CMK (cell line): ENCODE measurements around the gene LRRC51.

Source experiments
- DNase-seq: peaks from one replicate; pipeline ENCODE4 v3.0.0-alpha.2; 2010; ENCODE audit warnings: low read depth

LRRC51 gene

GRCh38 chr11:72070491-72070890 is 10.2 kb upstream of the LRRC51 start:
- no peak for DNase-seq

DNA sequence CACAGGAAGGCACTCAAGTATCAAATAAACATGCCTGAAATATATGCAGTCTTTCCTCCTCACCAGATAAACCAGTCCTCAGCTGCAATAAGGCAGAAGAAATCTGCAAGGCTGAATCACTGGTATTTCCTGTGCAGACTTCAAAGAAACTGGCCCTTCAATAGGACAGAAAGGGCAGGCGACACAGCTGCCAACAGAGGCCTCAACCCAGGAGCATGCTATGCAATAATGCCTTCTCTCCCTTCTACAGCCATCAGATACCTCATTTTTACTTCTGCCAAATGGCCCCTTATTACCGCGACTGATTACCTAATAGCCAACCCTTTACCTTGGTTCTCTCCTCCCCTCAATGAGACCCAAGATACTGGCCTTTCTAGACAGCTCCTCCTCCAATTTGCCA is 8.3 kb upstream of the LRRC51 start:
- no peak for DNase-seq

GRCh38 chr11:72075109-72075508 is 5.5 kb upstream of the LRRC51 start:
- no peak for DNase-seq

GRCh38 chr11:72075756-72076155 is 4.9 kb upstream of the LRRC51 start:
- DNase-seq, result no peak

- DNase-seq, result no peak
Observed at GRCh38 chr11:72078477-72078876, 2.2 kb upstream of the LRRC51 start.

DNA sequence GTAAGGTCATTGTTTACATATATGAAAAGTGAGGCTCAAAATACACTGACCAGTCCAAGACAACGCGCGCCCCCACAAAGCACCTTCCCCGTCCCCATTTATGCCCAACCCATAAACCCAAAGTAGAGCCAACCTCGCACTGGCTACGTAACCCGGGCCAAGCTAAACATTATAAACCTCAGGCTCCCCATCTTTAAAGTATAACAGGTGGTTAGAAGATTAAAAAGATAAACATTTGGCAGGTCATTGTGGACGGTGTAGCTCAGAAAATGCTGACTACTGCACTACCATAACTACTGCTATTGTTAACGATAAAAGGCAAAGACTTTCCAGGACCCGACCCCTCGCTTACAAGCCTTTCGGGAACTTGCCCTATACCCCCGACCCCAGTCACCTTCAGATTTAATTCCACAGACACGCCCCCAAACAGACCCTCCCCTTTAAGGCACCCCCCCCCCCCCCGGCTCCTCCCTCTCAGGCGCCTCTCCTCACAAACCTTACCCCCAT is 778 bp upstream of the LRRC51 start:
- no peak for DNase-seq

- no peak for DNase-seq
Observed at GRCh38 chr11:72081184-72081644, 564 bp downstream of the LRRC51 start.

DNA sequence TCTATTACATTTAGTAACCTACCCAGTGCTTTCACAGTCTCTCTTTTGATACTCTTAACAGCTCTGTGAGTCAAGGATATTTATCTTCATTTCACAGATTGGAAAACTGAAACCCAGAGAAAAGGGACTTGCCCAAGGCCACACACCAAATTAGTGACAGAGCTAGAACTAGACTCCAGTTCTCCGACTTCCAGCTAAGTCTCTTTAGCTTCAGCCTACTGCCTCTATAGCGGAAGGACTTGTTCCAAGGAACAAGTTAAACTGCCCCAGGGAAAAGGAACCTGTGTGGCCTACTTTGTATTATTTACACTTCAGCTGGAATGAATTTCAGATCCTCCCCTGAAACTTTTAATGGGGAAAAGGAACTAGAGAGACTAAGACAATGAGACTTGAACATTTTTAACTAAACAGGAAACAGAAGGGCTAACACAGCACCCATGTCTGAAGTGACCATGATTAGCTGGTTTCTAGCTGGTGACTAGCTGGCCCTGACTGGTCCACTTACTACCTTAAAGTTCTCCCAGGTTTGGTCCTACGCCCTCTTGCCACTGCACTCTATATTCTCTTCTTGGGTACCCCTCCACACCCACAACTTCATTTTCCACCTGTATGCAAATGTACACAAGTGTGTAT is 1.3 kb downstream of the LRRC51 start:
- no peak for DNase-seq

DNA sequence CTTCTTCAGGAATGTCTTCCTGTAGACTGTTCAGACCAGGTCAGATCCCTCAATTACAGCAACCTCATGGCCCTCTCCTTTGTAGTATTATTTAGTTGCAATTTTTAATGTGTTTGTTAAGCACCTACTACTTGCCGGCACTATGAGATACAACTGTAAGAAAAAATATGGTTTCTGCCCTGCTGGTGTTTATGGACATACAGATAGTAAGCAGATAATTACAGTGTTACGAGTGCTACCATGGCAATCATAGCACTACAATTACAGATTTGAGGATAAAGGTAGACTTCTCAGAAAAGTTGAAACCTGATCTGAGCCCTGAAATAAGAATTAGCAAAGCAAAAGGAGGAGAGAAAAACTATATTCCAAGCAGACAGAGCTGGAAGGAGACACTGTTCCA is 2.8 kb downstream of the LRRC51 start:
- DNase-seq, result no peak

DNA sequence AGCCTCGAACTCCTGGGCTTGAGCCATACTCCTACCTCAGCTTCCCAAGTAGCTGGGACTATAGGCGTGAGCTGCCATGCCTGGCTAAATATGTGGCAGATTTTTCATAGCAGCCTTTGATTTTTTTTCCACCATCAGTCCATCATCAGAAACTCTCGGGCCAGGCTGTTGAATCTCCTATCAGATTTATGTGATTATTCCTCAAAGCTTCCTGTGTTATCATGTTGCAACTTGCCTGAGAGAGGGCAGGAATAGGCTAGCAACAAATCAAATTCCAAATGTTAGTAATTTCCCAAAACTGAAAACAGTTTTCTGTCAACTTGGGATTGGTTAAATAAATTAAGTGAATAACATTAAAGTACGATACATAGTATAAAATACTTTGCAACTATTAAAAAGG is 3.4 kb downstream of the LRRC51 start:
- no peak for DNase-seq

GRCh38 chr11:72084965-72085364 is 4.3 kb downstream of the LRRC51 start:
- DNase-seq, result no peak

DNA sequence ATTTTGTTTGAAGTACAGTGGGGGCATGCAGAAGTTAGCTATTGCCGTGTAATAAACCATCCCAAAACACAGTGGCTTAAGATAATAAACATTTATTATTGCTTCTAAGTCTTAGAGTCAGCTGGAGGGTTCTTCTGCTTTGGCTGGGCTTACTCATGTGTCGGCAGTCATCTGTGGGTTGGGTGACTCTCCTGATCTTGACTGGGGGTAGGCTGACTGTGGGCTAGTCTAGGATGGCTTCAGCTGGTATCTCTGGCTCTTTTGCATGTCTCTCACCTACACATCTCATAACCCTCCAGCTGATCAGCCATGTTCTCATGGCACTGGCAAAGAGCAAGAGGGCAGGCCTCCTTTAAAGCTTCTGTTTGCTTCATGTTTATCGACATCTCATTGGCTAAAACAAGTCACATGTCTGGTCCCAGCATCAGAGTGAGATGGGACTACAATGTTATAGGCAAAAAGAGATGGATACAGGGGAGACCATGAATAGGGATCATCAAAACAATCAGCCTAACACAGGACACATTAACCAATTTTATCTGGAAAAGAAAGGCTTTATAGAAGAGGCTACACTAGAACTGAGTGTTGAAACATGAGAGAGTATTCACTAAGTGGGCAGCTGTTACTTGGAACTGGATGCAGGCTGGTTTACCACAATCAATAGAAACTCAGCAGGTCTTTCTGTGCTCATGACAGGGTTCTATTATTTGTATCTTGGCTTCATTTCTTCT is 5.1 kb downstream of the LRRC51 start:
- DNase-seq, result no peak

DNA sequence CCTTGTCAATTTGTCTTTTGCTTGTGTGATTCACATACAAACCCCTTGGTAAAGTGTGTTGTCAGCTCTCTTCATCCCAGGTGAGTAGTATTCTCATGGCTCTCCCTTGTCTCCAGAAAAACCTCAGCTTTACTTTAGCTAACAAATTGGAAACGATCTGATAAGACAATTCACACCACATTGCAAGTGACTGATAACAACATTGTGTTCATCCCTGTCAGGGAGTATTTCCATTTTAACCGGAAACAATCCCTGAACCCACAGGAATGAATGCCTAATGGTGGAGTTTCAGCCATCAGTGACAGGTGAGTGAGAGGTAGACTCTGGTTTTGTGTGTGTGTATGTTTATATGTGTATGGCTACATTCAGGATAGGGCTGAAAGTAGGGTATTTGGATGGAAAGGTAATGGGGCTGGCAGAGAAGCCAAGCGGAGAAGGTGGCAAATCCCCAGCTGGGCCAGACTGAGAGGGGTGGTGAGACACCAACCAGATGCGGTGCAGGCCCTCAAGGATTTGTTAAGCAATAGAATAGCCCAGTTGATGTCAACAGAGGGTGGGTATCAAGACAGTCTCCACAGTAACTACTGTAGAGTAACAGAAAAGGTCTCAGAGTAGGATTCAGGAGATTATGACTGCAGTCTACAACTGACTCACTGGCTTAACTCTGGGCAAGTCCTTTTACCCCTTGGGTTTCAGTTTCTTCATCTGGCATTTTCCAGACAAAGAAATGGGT is 7.6 kb downstream of the LRRC51 start:
- DNase-seq, result no peak

DNA sequence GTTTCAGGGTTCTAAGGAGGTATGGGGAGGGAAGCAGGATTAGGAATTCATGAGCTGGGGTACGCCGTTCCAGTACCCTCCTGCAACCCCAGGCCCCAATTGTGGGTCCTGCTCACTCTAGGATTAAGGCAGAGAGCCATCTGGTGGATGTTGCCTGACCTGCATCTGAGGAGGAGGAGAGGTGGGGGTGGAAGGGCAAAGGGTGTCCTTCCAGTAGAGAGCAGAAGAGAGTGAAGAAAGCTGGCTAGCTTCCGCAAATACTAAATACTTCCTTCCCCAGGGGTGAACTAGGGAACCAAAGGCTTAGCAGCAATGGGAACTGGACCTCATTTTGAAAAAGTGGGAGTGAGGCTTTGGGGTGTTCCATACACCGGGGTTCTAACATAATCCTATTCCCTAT is 10.6 kb downstream of the LRRC51 start:
- DNase-seq, result peak; percentile 66

DNA sequence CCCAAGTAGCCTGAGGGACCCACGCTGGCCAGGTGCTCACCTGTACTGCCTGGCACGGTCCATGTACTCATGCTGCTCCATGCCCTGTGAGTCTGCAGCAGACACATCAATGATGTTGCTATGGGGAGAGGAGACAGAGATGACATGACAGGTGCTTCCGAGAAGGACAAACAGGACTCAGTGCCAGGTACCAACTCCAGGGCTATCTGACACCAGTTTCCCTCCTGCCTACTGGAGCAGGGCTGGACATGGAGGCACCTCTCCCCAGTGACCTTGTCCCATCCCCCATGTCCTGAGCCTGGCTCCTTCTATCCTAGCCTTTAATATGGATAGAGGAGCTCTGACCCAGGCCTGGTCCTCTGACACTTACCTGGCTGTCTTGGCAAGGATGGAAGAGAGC is 18.1 kb downstream of the LRRC51 start:
- DNase-seq, result no peak

DNA sequence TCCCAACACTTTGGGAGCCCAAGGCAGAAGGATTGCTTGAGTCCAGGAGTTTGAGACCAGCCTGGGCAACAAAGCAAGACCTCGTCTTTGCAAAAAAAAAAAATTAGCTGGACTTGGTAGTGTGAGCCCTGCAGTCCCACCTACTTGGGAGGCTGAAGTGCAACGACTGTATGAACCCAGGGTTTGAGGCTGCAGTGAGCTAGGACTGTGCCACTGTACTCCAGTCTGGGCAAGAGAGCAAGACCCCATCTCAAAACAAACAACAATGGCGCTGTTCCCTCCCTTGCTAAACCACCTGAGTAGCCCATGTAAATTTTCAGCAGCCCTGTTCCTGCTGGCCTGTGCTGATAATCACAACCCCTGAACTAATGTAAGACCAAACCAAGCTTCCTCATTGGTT is 19.4 kb downstream of the LRRC51 start:
- DNase-seq, result no peak

GRCh38 chr11:72100462-72100861 is 19.8 kb downstream of the LRRC51 start:
- DNase-seq, result peak; percentile 100

- no peak for DNase-seq
Observed at GRCh38 chr11:72102162-72102561, 21.5 kb downstream of the LRRC51 start.

DNA sequence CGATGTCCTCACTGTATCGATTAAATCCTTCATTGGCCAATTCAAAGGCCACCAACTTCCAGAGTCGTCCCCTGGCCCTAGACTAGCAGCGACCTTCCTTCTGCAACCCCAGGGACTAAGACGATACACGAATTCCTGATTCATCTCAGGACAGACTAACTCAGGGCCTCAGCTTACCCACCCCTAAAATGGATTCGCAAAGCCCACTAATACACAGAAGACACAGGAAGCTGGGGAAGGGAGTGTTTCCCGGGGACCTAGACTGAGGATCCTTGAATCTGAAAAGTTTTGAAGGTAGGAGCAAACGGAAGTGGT is 21.9 kb downstream of the LRRC51 start:
- DNase-seq, result no peak

- DNase-seq, result peak; percentile 100
Observed at GRCh38 chr11:72102946-72103753, 22.5 kb downstream of the LRRC51 start, which contains the start of gene LAMTOR1. LAMTOR1 (minus strand) TSS chr11:72103297; CDS start chr11:72103224, 73 bp downstream.

DNA sequence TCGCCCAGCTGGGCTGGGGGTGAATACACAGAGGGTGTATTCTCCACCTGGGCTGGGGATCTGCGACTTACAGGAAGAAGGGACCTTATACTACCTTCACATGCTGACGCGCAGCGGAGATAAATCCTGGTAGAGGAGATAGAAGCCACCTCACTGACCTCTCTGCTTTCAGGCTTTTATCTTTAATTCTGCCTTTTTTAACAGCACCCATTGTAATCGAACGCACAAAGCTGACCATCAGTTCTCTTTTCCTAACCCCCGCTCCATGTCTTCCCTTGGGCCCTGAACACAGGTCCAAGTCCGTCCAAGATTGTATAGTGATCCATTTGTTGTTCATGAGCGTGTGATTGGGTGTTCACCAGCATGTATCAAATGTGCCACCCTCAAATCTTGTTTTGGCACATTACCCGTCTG is 23.1 kb downstream of the LRRC51 start:
- no peak for DNase-seq

GRCh38 chr11:72105888-72106287 is 25.2 kb downstream of the LRRC51 start, which contains the start of gene TOMT:
TOMT (plus strand) TSS chr11:72105924; CDS start chr11:72105952, 28 bp downstream.
- DNase-seq, result no peak
